Measurements from ENCODE around the gene CADM3.

CADM3 gene, protein sequence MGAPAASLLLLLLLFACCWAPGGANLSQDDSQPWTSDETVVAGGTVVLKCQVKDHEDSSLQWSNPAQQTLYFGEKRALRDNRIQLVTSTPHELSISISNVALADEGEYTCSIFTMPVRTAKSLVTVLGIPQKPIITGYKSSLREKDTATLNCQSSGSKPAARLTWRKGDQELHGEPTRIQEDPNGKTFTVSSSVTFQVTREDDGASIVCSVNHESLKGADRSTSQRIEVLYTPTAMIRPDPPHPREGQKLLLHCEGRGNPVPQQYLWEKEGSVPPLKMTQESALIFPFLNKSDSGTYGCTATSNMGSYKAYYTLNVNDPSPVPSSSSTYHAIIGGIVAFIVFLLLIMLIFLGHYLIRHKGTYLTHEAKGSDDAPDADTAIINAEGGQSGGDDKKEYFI

GRCh38 chr1:159171254-159171687 is at the start of gene CADM3:
TSS of gene CADM3 (plus strand) at chr1:159171615. CDS start at chr1:159171766, 151 bp downstream.
- H3K4me3 ChIP-seq = peak within 1 kb of the TSS in 3 of 7 experiments; percentile 8 to 30 (median 12)
- peak within 1 kb of the TSS in 2 of 21 experiments; percentile 49 for H3K27ac ChIP-seq

- H3K4me3 ChIP-seq = no peak overlapping the region
- H3K27ac ChIP-seq = no peak overlapping the region
These were observed 49.3 kb upstream of the CADM3 start for GRCh38 chr1:159122005-159122621.

GRCh38 chr1:159123587-159123986 is 47.8 kb upstream of the CADM3 start:
- H3K4me3 ChIP-seq = no peak overlapping the region
- no peak overlapping the region for H3K27ac ChIP-seq

- Histone ChIP-seq H3K4me3 (no peak overlapping the region), H3K27ac (no peak overlapping the region)
These were observed 39.0 kb upstream of the CADM3 start for GRCh38 chr1:159132271-159132881.

DNA sequence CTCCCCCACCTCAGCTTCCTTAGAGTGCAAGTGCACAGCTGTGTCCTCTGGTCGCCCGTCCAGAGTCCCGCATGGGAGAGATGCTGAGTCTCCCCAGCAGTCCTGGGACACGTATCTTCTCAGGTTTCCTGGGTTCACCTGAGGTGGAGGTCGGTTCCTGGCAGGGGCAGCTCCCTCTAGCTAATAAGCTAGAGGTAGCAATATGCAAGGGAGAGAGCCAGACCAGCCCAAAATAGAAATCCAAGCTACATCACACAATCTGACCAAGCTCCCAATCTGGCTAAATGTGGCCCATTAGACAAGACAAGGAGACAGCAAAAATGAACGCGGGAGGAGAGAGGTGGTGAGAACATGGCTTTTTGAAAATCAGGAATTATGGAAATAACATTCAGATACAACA is 30.9 kb upstream of the CADM3 start:
- H3K4me3 ChIP-seq = no peak overlapping the region
- no peak overlapping the region for H3K27ac ChIP-seq

DNA sequence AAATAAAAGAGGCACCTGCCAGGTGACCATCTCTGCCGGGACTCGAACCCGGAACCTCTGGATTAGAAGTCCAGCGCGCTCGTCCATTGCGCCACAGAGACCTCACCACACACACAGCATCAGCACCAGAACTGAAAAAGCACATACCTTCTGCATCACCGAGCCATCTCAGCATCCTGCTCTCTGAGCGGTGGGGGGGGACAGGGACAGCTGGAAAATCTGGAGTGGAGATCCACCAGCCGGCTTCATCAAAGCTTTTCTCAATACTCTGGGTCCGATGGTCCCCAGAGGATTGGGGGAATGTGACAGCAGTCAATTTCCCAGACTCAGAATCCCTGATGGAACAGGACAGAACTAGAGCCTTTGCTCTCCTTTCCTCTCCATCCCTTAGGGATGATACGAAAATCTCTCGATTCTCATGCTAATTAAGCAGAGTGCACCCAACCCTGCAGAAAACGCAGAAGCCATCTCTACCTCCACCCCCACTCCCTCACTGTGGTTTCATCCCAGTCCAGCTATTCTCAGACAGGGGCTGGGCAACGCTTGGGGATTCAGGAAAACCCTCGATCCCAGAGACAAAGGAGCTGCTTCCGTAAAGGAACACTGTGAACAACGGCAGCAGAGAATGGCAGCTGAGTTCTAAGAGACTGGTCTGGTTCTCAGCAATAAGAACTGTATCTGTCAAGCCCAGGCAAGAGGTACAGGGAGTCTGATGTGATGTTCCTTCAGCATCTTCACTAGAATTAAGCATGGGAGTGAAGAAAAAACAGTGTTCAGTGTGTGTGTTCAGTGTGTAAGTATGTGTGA is 29.6 kb upstream of the CADM3 start:
- H3K27ac ChIP-seq = no peak overlapping the region
- no peak overlapping the region for H3K4me3 ChIP-seq

DNA sequence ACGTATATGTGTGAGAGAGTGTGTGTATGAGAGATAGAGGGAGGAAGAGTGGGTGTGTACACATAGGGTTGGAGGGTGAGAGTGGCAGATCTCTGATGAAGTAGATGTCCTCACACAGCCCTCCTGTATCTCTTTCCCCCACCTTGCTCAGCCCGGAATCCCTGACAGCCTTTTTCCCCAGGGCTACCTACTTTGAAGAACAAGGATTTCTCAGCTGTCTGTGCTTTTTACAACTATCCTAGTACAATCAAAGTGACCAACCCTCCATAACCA is 29.1 kb upstream of the CADM3 start:
- Histone ChIP-seq H3K4me3 (no peak overlapping the region), H3K27ac (no peak overlapping the region)

DNA sequence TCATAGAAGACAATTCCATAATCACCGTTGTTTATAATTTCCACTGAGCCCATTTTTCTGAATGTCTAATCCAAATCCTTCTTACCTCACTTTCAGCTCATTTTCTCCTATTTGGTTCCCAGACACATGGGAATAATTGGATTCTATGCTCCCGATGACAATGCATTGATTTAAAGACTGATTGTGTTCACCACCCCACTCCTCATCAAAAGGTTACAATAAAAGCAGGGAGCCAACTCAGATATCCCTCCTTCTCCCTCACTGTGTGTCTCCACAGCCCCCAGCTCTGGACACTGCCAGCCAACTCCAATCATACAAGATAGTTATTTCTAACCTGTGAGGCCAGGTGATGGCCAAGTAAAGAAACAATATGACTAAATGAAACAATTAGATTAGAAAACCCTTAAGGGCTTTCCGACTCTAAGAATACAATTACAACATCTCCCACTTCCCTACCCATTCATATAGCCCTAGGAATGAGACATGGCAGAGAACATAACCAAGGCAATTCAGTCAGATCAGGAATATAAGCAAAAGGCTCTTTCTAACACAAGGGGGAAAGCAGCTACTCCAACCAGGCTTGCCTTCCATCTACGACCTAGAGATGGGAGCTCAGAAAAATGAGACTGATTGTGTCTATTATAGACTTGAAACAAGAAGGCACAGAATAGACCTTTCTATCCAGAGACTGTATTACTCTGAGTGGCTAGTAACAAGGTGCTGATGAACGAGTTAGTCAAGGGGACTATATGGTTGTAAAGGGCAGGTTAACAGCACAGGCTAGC is 28.5 kb upstream of the CADM3 start:
- H3K4me3 ChIP-seq = no peak overlapping the region

GRCh38 chr1:159144571-159144970 is 26.8 kb upstream of the CADM3 start:
- no peak overlapping the region for H3K27ac ChIP-seq
- H3K4me3 ChIP-seq = no peak overlapping the region

More for the DNA sequence above, 28.5 kb upstream of the CADM3 start:
- H3K27ac ChIP-seq = no peak overlapping the region

- no peak overlapping the region for H3K27ac ChIP-seq
- no peak overlapping the region for H3K4me3 ChIP-seq
These were observed 24.4 kb upstream of the CADM3 start for GRCh38 chr1:159146980-159147379.

- Histone ChIP-seq H3K27ac (no peak overlapping the region), H3K4me3 (no peak overlapping the region)
These were observed 19.4 kb upstream of the CADM3 start for GRCh38 chr1:159152031-159152430.

DNA sequence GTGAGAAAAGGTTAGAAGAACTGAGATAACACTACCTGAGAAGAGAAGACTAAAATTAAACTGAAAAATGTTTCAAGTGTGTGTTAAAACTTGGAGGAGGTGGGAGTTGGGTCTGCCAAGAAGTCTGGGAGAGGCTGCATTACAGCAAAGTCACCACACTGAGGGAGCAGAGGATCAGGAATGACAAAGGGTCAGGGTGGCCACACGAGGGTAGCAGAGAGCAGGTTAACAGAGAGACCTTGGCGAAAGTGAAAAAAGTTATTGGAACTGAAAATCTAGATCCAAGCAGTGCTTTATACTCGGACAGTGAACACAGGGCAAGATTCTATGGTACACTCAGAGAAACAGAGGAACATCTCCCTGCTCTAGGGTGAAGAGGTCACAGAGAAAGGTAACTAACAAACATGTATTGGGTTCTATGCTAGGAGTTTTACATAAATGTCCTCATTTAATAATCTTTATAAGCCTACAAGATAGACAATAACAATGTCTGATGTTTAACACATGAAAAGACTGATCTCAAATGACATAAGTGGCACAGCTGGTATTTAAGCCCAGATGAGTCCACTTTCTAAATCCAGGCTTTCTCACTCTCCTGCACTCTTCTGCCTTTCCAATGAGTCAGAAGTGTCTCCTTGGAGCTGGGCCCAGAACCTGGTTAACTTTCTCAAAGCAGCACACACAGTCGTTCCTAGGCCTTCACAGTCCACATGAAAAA is 10.3 kb upstream of the CADM3 start:
- peak overlapping the region in 1 of 21 experiments; percentile 38 for H3K27ac ChIP-seq
- no peak overlapping the region for H3K4me3 ChIP-seq

GRCh38 chr1:159161719-159162026 is 9.7 kb upstream of the CADM3 start:
- Histone ChIP-seq H3K4me3 (no peak overlapping the region), H3K27ac (peak overlapping the region in 1 of 21 experiments; percentile 38)

DNA sequence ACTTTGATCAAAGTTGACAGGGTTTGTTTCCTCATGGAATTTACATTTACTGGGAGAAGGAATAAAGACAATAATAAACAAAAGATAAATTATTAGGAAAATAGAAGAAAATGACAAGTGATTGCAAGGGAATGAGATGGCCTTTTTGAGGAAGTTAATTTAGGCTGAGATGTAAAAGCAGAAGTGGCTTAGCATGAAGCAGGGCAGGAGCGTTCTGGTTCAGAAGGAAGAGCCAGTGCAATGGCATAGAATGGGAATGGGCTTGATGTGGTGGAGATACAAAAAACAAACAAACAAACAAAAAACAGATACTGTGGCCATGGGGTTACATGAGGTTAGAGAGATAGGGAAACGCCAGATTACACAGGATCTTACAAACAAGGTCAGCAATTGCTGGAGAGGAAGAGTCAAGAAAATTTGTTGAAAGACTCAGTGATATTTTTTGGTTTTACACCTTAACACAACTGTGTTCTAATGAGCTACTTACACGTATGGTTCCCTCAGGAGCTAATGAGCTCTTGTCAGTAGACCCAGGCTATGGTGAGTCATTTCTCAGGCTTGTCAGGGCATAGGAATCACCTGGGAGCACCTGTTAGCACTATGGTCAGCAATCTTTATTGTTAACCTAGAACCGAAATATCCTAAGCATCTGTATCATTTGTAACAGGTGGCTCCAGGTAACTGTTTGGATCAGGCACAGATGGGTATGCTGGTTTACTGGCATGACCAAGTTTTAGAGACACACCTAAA is 8.7 kb upstream of the CADM3 start:
- Histone ChIP-seq H3K4me3 (no peak overlapping the region), H3K27ac (no peak overlapping the region)

GRCh38 chr1:159163614-159164228 is 7.7 kb upstream of the CADM3 start:
- Histone ChIP-seq H3K4me3 (no peak overlapping the region), H3K27ac (no peak overlapping the region)

- Histone ChIP-seq H3K4me3 (no peak overlapping the region), H3K27ac (no peak overlapping the region)
These were observed 3.4 kb upstream of the CADM3 start for GRCh38 chr1:159168043-159168442.

- Histone ChIP-seq H3K27ac (no peak overlapping the region), H3K4me3 (no peak overlapping the region)
These were observed 776 bp upstream of the CADM3 start for GRCh38 chr1:159170639-159171038.

Measured in skin epidermis (tissue), 12 donors.